Common myeloid progenitor, CD34-positive (primary cell): ENCODE measurements around the gene MLLT10.
A peak's percentile ranks its signal among the peaks of the same experiment; 100 is the strongest.
"Not testable (repeated sequence)": the region's sequence is repeated elsewhere in the genome, so short reads cannot be mapped to it uniquely, and the experiment has no call there.

Experiments
- CTCF ChIA-PET: fragments of 350-600 bp; sonication (Branson Sonifier 250); formaldehyde crosslinking; loops from one replicate; lab custom pipeline; 2021; ENCODE audit warnings: antibody characterized with exemption; lab: Charles Lee
- POLR2A ChIA-PET: fragments of 350-600 bp; sonication (Branson Sonifier 250); formaldehyde crosslinking; loops from one replicate; lab custom pipeline; 2021; ENCODE audit warnings: antibody characterized with exemption; lab: Charles Lee
- DNase-seq, 3 donors: peaks; one replicate each; pipeline versions ENCODE4 v3.0.0 to v3.0.0-alpha.2; 2013
- H3K27ac ChIP-seq, 2 experiments: 1 replicate in 1 of 2; 2 replicates in 1 of 2; pipeline ENCODE4 v1.7.0; 2013; ENCODE audit warnings: inconsistent platforms in 2 of 2, low read length in 2 of 2, mild to moderate bottlenecking in 2 of 2, low read depth in 1 of 2, moderate library complexity in 1 of 2; ENCODE audit not compliant: severe bottlenecking in 2 of 2, insufficient read depth in 1 of 2, poor library complexity in 1 of 2
- H3K27me3 ChIP-seq, 5 experiments: replicated peaks in 2 of 5; 1 replicate in 3 of 5; 2 replicates in 2 of 5; pipeline versions ENCODE4 v1.6.1 to v1.7.0; 2013; ENCODE audit warnings: low read length in 4 of 5, mild to moderate bottlenecking in 2 of 5, moderate library complexity in 2 of 5, inconsistent platforms in 1 of 5; ENCODE audit not compliant: insufficient read depth in 5 of 5, control insufficient read depth in 4 of 5
- H3K36me3 ChIP-seq, 4 experiments: 1 replicate in 2 of 4; 2 replicates in 2 of 4; pipeline versions ENCODE4 v1.6.1 to v1.7.0; 2013; ENCODE audit warnings: low read length in 3 of 4, control low read depth in 1 of 4, mild to moderate bottlenecking in 1 of 4; ENCODE audit not compliant: control insufficient read depth in 4 of 4, insufficient read depth in 4 of 4
- H3K4me1 ChIP-seq, 4 experiments: 1 replicate in 3 of 4; 2 replicates in 1 of 4; pipeline versions ENCODE4 v1.6.1 to v1.7.1; 2013; ENCODE audit warnings: low read length in 3 of 4, mild to moderate bottlenecking in 3 of 4, control low read depth in 1 of 4, inconsistent platforms in 1 of 4, moderate library complexity in 1 of 4; ENCODE audit not compliant: control insufficient read depth in 4 of 4, insufficient read depth in 4 of 4; ENCODE audit errors: control extremely low read depth in 1 of 4
- H3K4me3 ChIP-seq, 7 experiments: 1 replicate in 4 of 7; 2 replicates in 3 of 7; pipeline versions ENCODE4 v1.5.1 to v1.7.0; 2013; ENCODE audit warnings: mild to moderate bottlenecking in 7 of 7, low read length in 6 of 7, moderate library complexity in 6 of 7, inconsistent platforms in 2 of 7, low read depth in 2 of 7, control low read depth in 1 of 7; ENCODE audit not compliant: insufficient read depth in 4 of 7, control insufficient read depth in 1 of 7; ENCODE audit errors: extremely low read depth in 1 of 7
- H3K9me3 ChIP-seq, 5 experiments: 1 replicate in 4 of 5; 2 replicates in 1 of 5; pipeline versions ENCODE4 v1.6.1 to v1.7.1; 2013; ENCODE audit warnings: low read length in 4 of 5, mild to moderate bottlenecking in 2 of 5, inconsistent platforms in 1 of 5, low read depth in 1 of 5, moderate library complexity in 1 of 5; ENCODE audit not compliant: control insufficient read depth in 4 of 5, insufficient read depth in 2 of 5; ENCODE audit errors: control extremely low read depth in 1 of 5
- WGBS: methylation state at CpG from one replicate; pipeline ENCODE4 v1.1.5; 2013; ENCODE audit not compliant: insufficient coverage; 5-methylcytosine and 5-hydroxymethylcytosine counted together

MLLT10 gene

GRCh38 chr10:21574514-21574913, 40.5 kb downstream of the MLLT10 start:
- peaks cover 0 to 14% (median 4%) of the 10 kb centered on the region in 4 experiments for H3K4me1 ChIP-seq
- WGBS = no CpG with 5 or more reads among the region's 2 CpGs
- H3K9me3 ChIP-seq, H3K27me3 ChIP-seq, H3K36me3 ChIP-seq, DNase-seq, POLR2A ChIA-PET, H3K27ac ChIP-seq, CTCF ChIA-PET, H3K4me3 ChIP-seq: not testable (repeated sequence)

DNA sequence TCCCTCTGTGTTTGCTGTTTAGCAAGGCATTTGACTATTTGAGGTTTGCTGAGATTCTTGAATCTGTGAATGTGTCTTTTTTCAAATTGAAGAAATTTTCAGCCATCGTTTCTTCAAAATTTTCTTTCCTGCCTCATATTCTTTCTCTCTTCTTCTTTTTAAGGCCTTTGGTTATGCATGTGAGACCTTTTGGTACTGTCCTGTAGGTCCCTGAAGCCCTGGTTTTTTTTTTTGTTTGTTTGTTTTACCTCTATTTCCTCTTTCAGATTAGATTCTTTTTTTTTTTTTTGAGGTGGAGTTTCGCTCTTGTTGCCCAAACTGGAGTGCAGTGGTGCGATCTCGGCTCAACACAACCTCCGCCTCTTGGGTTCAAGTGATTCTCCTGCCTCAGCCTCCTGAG, 45.3 kb downstream of the MLLT10 start:
- no peak overlapping the region for H3K27ac ChIP-seq
- H3K9me3 ChIP-seq = no peaks in the 10 kb centered on the region
- CTCF ChIA-PET = no interaction called here
- H3K4me1 ChIP-seq = peaks cover 0 to 13% (median 3%) of the 10 kb centered on the region in 4 experiments
- H3K4me3 ChIP-seq = no peak overlapping the region
- POLR2A ChIA-PET = no interaction called here
- no CpG with 5 or more reads among the region's 5 CpGs for WGBS
- no peaks in the 10 kb centered on the region for H3K27me3 ChIP-seq
- DNase-seq = no peak
- H3K36me3 ChIP-seq = peaks cover 0 to 9% (median 5%) of the 10 kb centered on the region in 4 experiments

DNA sequence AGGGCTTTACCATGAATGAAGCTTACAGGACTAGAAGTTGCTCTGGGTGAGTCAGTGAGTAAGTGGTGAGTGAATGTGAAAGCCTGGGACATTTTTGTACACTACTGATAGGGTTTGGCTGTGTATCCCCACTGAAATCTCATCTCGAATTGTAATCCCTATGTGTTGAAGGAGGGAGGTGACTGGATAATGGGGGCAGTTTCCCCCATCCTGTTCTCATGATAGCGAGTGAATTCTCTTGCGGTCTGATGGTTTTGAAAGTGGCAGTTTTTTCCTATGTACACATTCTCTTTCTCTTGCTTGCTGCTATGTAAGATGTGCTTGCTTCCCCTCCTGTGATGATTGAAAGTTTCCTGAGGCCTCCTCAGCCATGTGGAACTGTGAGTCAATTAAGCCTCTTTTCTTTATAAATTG, 47.4 kb downstream of the MLLT10 start:
- Histone ChIP-seq H3K27ac (peak overlapping the region in 1 of 2 experiments; percentile 43), H3K4me3 (peak overlapping the region in 1 of 7 experiments; percentile 16), H3K4me1 (peaks cover 0 to 13% (median 3%) of the 10 kb centered on the region in 4 experiments)
- H3K36me3 ChIP-seq, POLR2A ChIA-PET, H3K9me3 ChIP-seq, H3K27me3 ChIP-seq: not testable (repeated sequence)
- CTCF ChIA-PET = interaction anchor here (1.2 kb wide), 1 partner anchor 142 kb away, joined by 3 read pairs; no protein-coding TSS in a partner anchor
- 50% methylated on average over 1 of the region's 3 CpGs for WGBS
- peak in 2 of 3 donors; percentile 62 to 75 for DNase-seq

GRCh38 chr10:21584834-21585530, 51.0 kb downstream of the MLLT10 start:
- ChIA-PET CTCF (no interaction called here), POLR2A (no interaction called here)
- no peaks in the 10 kb centered on the region for H3K27me3 ChIP-seq
- H3K27ac ChIP-seq = peak overlapping the region in 1 of 2 experiments; percentile 49
- H3K9me3 ChIP-seq = no peaks in the 10 kb centered on the region
- H3K36me3 ChIP-seq = peaks cover 0 to 20% (median 13%) of the 10 kb centered on the region in 4 experiments
- 100% methylated on average over 3 of the region's 9 CpGs for WGBS
- H3K4me1 ChIP-seq = peaks cover 0 to 13% (median 3%) of the 10 kb centered on the region in 4 experiments
- no peak overlapping the region for H3K4me3 ChIP-seq
- DNase-seq = no peak

DNA sequence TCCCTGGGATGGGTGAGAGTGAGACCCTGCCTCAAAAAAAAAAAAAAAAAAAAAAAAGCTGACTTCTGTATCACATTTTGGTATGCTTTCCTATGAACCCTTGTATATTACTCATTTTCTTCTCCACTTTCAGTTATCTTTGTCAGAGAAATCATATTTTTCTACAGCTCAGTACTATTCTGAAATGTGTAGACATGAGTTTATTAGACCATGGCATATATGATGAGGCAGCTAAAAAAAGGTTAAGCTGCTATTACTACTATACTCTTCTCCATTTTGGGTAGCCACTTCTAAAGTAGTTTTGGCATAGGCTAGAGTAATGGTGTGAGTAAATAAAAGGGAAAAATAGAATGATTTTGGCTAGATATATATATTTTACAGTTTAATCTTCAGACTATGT, 53.4 kb downstream of the MLLT10 start:
- no peaks in the 10 kb centered on the region for H3K9me3 ChIP-seq
- no peaks in the 10 kb centered on the region for H3K4me1 ChIP-seq
- no peak overlapping the region for H3K27ac ChIP-seq
- peaks cover 0 to 20% (median 17%) of the 10 kb centered on the region in 4 experiments for H3K36me3 ChIP-seq
- ChIA-PET POLR2A (interaction anchor here (0.6 kb wide), 1 partner anchor 387 kb away, joined by 4 read pairs; no protein-coding TSS in a partner anchor), CTCF (interaction anchor here (0.7 kb wide), 1 partner anchor 13 kb away, joined by 3 read pairs; no protein-coding TSS in a partner anchor)
- H3K27me3 ChIP-seq = no peaks in the 10 kb centered on the region
- DNase-seq = no peak
- no peak overlapping the region for H3K4me3 ChIP-seq

- 98% methylated on average over 5 of the region's 7 CpGs for WGBS
- POLR2A ChIA-PET, H3K4me3 ChIP-seq, H3K9me3 ChIP-seq, H3K4me1 ChIP-seq, H3K27me3 ChIP-seq, H3K27ac ChIP-seq, CTCF ChIA-PET, DNase-seq: not testable (repeated sequence)
- peaks cover 0 to 20% (median 16%) of the 10 kb centered on the region in 4 experiments for H3K36me3 ChIP-seq
Observed at GRCh38 chr10:21588159-21588558, 54.1 kb downstream of the MLLT10 start.

DNA sequence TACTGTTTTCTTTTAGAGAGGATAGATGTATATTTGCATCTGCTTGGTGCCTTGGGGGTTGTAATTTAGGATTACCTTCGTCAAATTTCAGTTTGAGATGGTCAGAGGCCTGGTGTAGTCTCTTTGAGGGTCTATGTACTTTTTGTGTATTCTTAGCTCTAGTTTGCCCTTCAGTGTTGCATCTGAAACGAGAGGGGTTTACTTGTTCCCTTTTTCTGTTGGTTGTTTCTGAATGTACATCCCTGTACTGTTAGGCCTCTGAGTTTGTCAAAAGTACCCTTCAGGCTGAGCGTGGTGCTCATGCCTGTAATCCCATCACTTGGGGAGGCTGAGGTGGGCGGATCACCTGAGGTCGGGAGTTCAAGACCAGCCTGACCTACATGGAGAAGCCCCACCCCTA, 60.0 kb downstream of the MLLT10 start:
- DNase-seq = no peak
- CTCF ChIA-PET = interaction anchor here (0.8 kb wide), 1 partner anchor 9 kb away, joined by 3 read pairs; no protein-coding TSS in a partner anchor
- no peak overlapping the region for H3K27ac ChIP-seq
- H3K4me3 ChIP-seq = no peak overlapping the region
- no peaks in the 10 kb centered on the region for H3K9me3 ChIP-seq
- POLR2A ChIA-PET = interaction anchor here (0.5 kb wide), 1 partner anchor 11 kb away, joined by 3 read pairs; no protein-coding TSS in a partner anchor
- no peaks in the 10 kb centered on the region for H3K4me1 ChIP-seq
- peaks cover 2 to 8% (median 7%) of the 10 kb centered on the region in 4 experiments for H3K36me3 ChIP-seq
- H3K27me3 ChIP-seq = no peaks in the 10 kb centered on the region
- WGBS = 70% methylated on average over 1 of the region's 5 CpGs
